Measurements from ENCODE around the gene ATXN1. TPM values are rescaled to one million over a fixed set of nuclear protein-coding genes. Genes with fewer than 3 reads are reported as not detected.

Gene ATXN1
- polyA plus RNA-seq, 1 donor (not counting 4 experiments of a cell fraction or from before 2014, with no cell fraction given): 9.7 TPM

GRCh38 chr6:16591396-16592222 lies 169.7 kb downstream of the ATXN1 start:
- Histone ChIP-seq H3K4me1 (ENCODE audit: control insufficient read depth, extremely low read depth, insufficient read depth, low read length) (peaks cover 5% of the 10 kb centered on the region), H3K4me2 (ENCODE audit: control insufficient read depth, extremely low read depth, insufficient read depth, low read depth, low read length) (no peak overlapping the region), H3K27me3 (ENCODE audit: control insufficient read depth, extremely low read depth, insufficient read depth, low read length) (no peaks in the 10 kb centered on the region), H2AFZ (ENCODE audit: control insufficient read depth, low read length) (no peak overlapping the region), H3K4me3 (ENCODE audit: control insufficient read depth in 2 of 3, extremely low read depth in 1 of 3, insufficient read depth in 2 of 3, low read depth in 1 of 3, low read length in 3 of 3) (no peak overlapping the region), H4K20me1 (ENCODE audit: control insufficient read depth, extremely low read depth, insufficient read depth, low read length) (no peaks in the 10 kb centered on the region), H3K27ac (ENCODE audit: control insufficient read depth, insufficient read depth, low read length) (no peak overlapping the region), H3K9me3 (ENCODE audit: control insufficient read depth, low read depth, low read length) (no peaks in the 10 kb centered on the region), H3K9me1 (ENCODE audit: control insufficient read depth, extremely low read depth, insufficient read depth, low read length) (no peaks in the 10 kb centered on the region), H3K79me2 (ENCODE audit: control insufficient read depth, insufficient read depth, low read length) (no peaks in the 10 kb centered on the region), H3K9ac (ENCODE audit: control insufficient read depth, extremely low read depth, insufficient read depth, low read length) (no peak overlapping the region), H3K36me3 (ENCODE audit: control insufficient read depth in 2 of 2, extremely low read depth in 1 of 2, insufficient read depth in 2 of 2, low read length in 2 of 2) (no peaks in the 10 kb centered on the region)
- FAIRE-seq: no peak
- TF ChIP-seq EZH2 (IDR thresholded peaks at IDR 0.05; ENCODE audit: low read length) (no peak), CTCF (optimal IDR thresholded peaks at IDR 0.05 in 1 of 3, IDR thresholded peaks at IDR 0.05 in 1 of 3, conservative IDR thresholded peaks at IDR 0.05 in 1 of 3; ENCODE audit: extremely low read depth in 1 of 3, insufficient read depth in 2 of 3, low read length in 3 of 3) (no peak)
- DNase-seq (ENCODE audit: low read depth, low spot score): no peak
- dilution Hi-C loops (cut with MboI; ENCODE audit: extremely low pct_ligation_motif_present, low sequenced_read_pairs): no loop called here

GRCh38 chr6:16585805-16586204 lies 175.5 kb downstream of the ATXN1 start:
- Histone ChIP-seq H3K4me3 (ENCODE audit: control insufficient read depth in 2 of 3, extremely low read depth in 1 of 3, insufficient read depth in 2 of 3, low read depth in 1 of 3, low read length in 3 of 3) (no peak overlapping the region), H3K79me2 (ENCODE audit: control insufficient read depth, insufficient read depth, low read length) (no peaks in the 10 kb centered on the region), H3K27ac (ENCODE audit: control insufficient read depth, insufficient read depth, low read length) (no peak overlapping the region), H4K20me1 (ENCODE audit: control insufficient read depth, extremely low read depth, insufficient read depth, low read length) (no peaks in the 10 kb centered on the region), H3K9me1 (ENCODE audit: control insufficient read depth, extremely low read depth, insufficient read depth, low read length) (no peaks in the 10 kb centered on the region), H3K36me3 (ENCODE audit: control insufficient read depth in 2 of 2, extremely low read depth in 1 of 2, insufficient read depth in 2 of 2, low read length in 2 of 2) (peaks cover 0 to 6% of the 10 kb centered on the region in 2 experiments), H3K9ac (ENCODE audit: control insufficient read depth, extremely low read depth, insufficient read depth, low read length) (no peak overlapping the region), H3K9me3 (ENCODE audit: control insufficient read depth, low read depth, low read length) (no peaks in the 10 kb centered on the region), H3K4me1 (ENCODE audit: control insufficient read depth, extremely low read depth, insufficient read depth, low read length) (no peaks in the 10 kb centered on the region), H3K4me2 (ENCODE audit: control insufficient read depth, extremely low read depth, insufficient read depth, low read depth, low read length) (no peak overlapping the region), H2AFZ (ENCODE audit: control insufficient read depth, low read length) (no peak overlapping the region), H3K27me3 (ENCODE audit: control insufficient read depth, extremely low read depth, insufficient read depth, low read length) (no peaks in the 10 kb centered on the region)
- FAIRE-seq (no peak), DNase-seq (ENCODE audit: low read depth, low spot score) (no peak)
- dilution Hi-C loops (cut with MboI; ENCODE audit: extremely low pct_ligation_motif_present, low sequenced_read_pairs): no loop called here
- no peak for TF ChIP-seq EZH2 (IDR thresholded peaks at IDR 0.05; ENCODE audit: low read length)
- TF ChIP-seq CTCF (optimal IDR thresholded peaks at IDR 0.05 in 1 of 3, IDR thresholded peaks at IDR 0.05 in 1 of 3, conservative IDR thresholded peaks at IDR 0.05 in 1 of 3; ENCODE audit: extremely low read depth in 1 of 3, insufficient read depth in 2 of 3, low read length in 3 of 3): no peak

Measured in keratinocyte (primary cell).